NCI-H1092 (cell line): ENCODE measurements around the gene BICRA.
"Not testable (repeated sequence)": the region's sequence is repeated elsewhere in the genome, so short reads cannot be mapped to it uniquely, and the experiment has no call there.

ENCODE experiments used
- DNase-seq: peaks from one replicate; lab custom pipeline; 2025; lab: John Stamatoyannopoulos, UW

The BICRA gene

DNA sequence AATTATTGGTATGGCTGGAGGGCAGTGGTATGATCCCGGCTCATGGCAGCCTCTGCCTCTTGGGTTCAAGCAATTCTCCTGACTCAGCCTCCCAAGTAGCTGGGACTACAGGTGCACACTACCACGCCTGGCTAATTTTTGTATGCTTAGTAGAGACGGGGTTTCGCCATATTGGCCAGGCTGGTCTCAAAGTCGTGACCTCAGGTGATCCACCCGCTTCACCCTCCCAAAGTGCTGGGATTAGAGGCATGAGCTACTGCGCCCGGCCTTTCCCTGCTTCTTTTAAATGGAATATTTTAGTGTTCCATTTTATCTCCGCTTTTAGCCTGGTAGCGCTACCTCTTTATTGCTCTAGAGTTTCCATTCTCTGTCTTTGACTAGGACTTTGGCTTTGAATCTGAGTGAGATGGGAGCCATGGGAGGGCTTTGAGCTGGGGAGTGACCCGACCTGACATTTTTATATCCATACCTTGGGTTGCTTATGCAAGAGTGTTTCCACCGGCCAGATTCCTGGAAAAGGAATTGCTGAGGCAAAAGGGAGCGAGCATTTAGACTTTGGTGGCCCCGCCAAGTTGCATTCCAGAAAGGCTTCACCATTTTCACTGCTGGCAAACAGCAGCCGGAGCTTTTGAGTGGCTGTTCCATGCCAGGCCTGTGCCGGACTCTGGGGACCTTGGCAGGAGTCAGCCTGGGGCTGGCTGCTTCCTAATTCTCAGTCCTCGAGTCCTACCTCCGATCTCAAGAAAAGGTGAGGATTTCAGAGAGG lies 22.9 kb downstream of the BICRA start:
- no peak for DNase-seq

DNA sequence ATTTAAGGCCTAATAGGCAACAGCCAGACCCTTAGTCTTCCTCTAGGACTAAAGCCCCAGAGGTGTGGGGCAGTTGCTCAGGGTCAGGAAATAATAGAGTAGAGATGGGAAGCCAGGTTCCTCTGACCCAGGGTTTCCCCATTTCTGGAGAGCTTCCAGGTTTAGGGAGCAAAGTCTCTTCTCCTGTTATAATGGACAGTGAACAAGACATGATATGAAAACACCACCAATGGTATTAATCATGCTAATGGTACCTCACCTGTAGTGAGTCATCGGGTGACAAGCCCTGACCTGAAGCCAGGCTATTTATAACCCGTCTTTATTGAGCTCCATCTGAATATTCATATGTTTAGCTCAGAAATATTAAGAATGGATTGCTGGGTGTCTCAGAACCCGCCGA lies 24.6 kb downstream of the BICRA start:
- no peak for DNase-seq

DNA sequence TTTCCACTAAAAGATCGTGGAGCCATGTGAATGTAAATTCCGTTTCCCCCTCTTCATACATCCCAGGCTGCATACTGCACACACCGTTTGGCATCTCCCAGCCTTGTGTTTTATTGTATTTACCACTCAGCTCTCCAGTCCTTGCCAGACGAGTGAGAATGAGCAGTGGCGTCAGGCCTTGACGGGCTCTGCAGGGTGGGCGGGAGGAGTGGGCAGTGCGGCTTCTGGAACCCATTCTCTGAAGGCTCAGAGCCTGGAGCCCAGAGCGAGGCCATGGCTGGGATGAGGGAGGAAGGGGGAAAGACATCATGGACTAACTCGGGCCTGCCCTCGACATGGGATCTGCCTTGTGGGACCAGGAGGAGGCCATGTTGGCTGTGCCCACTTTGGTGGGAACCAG lies 25.1 kb downstream of the BICRA start:
- peak; percentile 18 for DNase-seq

DNA sequence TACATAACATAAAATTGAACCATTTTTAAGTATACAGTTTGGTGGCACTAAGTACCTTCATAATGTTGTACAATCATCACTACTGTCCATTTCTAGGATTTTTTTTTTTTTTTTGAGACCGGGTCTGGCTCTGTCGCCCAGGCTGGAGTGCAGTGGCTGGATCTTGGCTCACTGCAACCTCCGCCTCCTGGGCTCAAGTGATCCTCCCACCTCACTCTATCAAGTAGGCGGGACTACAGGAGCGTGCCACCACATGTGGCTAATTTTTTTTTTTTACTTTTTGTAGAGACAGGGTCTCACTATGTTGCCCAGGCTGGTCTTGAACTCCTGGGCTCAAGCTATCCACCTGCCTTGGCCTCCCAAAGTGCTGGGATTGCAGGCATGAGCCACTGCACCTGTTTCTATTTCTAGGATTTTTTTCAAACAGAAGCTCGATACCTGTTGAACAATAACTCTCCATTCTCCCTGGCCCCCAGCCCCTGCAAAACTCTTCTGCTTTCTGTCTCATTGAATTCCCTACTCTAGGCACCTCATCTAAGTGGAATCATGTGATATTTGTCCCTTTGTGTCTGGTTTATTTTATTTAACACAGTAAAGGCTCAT lies 26.3 kb downstream of the BICRA start:
- not testable (repeated sequence) for DNase-seq

DNA sequence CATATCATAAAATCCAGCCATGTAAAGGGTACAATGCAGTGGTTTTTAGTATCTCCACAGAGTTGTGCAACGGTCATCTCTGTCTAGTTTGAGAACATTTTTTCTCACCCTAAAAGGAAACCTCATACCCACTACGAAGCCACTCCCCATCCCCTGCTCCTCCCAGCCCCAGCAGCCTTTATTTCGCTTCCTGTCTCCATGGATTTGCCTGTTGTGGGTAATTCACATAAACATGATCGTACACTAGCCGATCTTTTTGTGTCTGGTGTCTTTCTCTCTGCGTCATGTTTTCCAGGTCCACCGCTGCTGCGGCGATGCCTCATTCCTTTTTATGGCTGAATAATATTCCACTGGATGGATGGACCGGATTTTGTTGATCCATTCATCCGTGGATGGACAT lies 28.6 kb downstream of the BICRA start:
- DNase-seq: no peak

DNA sequence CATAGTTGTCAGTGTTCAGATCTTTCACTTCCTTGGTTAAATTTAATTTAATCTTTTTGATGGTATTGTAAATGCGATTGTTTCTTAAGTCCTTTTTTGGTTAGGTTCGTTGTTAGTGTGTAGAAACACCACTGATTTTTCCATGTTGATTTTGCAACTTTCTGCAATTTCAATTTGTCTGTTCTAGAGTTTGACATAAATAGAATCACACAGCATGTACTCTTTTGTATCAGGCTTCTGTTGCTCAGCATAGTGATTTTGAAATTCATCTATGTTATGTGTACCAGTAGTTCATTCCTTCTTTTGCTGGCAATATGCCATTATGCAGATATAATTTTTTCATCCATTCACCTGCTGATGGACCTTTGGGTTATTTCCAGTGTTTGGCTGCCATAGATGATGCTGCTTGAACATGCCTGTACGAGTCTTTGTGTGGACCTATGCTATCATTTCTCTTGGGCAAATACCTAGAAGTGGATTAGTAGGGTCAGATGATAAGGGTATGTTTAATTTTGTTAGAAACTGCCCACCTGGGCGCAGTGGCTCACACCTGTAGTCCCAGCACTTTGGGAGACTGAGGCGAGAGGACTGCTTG lies 33.1 kb downstream of the BICRA start:
- no peak for DNase-seq

DNA sequence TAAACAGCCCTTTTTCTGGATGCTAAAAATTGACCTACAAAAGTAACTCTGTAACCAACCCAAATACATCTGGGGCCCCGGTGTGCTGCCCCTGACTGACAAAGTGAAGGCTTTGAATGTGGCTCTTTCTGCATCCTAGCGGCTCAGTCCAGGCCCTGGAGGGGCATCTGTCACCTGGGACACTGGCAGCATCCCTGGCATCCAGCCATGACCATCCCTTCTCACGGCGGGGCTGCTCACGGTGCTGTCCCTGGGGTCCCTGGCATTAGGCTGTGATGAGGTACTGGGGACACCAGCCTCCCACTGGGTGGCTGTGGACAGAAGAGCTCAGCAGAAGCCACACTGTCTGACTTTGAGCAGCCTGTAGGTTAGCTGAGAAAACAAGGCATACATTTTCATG lies 34.3 kb downstream of the BICRA start:
- no peak for DNase-seq

DNA sequence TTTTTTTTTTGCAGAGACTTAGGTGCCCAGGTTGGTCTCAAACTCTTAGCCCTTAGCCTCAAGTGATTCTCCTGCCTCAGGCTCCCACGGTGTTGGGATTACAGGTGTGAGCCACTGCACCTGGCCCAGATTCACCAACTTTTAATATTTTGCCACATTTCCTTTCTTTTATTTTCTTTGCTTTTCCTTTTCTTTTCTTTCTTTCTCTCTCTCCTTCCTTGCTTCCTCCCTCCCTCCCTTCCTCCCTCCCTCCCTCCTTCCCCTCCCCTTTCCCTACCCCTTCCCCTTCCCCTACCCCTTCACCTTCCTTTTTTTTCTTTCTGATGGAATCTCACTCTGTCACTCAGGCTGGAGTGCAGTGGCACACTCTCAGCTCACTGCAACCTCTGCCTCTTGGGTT lies 35.3 kb downstream of the BICRA start:
- no peak for DNase-seq

DNA sequence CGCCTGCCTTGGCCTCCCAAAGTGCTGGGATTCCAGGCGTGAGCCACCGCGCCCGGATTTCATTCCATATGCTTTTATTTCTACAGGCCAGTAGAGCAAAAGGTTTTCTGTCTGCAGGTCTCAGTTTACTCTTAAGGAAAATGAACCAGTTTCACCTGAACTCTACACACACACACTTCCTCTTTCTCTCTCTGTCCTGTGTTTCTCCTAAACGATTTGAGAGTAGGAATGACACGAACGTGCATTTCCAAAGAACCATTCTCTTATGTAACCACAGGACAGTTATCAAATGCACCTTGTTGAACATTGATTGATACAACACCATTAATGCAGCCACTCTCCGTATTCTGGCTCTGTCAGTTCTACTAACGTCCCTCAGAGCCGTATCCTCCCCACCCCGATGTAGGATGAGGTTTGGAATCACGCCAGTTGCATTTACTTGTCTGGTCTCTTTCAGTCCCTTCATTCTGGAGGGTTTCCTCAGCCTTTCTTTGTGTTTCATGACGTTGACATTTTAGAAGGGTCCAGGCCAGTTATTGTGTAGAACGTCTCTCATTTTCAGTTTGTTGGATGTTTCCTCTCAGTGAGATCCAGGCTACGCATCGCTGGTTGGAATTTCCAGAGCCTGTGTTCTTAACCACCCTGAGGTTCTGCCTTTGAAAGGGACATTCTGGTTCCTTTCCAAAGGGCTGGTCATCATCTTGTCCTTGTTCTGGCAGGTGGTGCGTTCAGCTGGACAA lies 36.0 kb downstream of the BICRA start:
- no peak for DNase-seq

DNA sequence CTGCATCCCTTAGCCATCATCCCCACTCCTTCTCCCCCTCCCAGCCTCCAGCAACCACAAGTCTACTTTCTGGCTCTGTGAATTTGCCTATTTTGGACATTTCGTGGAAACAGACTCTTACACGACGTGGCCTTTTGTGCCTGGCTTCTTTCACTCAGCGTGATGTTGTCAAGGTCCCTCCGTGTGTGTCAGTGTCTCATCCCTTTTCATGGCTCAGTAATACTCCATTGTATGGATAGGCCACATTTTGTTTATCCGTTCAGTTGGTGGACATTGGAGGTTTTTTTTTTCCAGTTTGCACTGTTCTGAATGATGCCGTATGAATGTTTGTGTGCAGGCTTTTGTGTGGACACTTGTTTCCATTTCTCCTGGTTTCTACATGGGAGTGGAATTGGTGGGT lies 38.0 kb downstream of the BICRA start:
- no peak for DNase-seq

DNA sequence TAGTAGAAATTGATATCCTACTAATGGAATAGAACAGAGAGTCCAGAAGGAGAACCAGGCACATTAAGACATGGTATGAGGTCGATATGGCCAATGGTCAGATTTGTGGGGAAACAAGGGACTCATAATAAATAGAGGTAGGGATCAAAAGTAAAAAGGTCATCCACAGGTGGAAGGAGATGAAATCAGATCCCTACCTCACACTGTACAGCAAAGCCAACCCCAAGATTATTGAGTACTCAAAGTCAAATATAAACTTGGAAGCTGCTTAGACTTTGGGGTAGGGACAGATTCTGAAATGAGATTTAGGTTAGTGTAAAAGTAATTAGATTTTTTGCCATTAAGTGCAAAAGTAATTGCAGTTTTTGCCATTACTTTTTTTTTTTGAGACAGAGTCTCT lies 40.7 kb downstream of the BICRA start:
- no peak for DNase-seq

DNA sequence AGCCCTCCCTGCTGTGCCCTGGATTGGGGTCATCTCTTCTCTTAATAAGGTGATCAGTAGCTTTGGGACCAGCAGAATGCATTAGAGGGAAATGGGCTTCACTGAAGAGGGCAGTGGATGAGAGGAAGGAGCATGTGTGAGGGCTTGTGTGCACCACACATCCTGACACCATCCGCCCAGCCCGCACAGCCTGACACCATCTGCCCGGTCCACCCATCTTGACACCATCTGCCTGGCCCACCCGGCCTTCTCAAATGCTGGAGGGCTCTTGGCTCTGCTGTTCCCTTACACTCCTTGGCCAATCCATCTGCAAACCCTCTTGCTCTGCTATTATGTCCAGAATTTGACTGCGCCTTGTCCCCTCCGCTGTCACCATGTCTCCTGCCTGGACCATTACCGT lies 41.8 kb downstream of the BICRA start:
- no peak for DNase-seq

DNA sequence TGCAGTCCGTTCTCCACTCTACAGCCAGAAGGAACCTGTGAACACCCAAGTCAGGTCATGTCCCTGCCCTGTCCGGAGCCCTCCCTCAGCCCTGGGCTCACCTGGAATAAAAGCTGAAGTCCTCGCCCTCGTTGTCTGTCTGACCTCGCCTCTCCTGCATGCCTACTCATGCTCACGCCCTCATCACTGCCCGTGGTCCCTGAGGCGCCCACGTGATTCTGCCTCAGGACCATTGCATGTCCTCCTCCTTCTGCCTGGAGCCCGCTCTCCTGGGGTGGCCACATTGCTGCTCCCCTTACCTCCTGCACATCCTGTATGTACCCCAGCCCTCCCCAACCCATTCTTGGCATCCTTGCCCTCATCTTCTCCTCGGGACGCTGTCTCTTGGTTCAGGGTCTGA lies 42.2 kb downstream of the BICRA start:
- no peak for DNase-seq

DNA sequence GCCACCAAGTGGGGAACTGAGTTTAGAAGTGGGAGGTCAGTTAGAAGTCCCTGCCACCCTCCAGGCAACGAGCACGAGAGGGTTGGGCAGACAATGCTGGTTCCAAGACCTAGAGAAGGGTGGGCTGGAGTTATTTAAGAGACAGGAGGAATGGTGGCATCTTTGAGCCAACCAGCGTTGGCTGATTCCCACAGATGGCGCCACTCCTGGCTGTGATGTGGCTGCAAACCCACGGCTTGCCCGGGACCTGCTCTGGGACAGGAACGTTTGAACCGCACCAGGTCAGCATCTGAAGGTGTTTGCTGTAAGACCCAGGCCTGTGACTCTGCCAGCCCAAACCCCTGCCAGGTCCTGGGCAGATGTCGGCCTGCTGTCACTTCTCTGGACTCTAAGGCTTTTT lies 42.8 kb downstream of the BICRA start:
- no peak for DNase-seq

DNA sequence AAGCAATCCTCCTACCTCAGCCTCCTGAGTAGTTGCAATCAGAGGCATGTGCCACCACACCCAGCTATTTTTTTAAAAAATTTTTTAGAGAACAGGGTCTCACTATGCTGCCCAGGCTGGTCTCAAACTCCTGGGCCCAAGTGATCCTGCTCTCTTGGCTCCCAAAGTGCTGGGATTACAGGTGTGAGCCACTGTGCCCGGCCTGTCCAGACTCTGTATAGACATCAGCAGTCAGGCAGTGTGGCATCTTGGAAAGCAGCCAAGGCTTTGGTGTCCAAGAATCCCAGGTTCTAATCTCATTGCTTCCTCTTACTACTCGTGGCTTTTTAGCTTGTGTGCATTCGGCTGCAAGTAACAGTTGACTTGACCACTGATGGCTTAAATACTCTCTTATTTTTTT lies 43.4 kb downstream of the BICRA start:
- no peak for DNase-seq

DNA sequence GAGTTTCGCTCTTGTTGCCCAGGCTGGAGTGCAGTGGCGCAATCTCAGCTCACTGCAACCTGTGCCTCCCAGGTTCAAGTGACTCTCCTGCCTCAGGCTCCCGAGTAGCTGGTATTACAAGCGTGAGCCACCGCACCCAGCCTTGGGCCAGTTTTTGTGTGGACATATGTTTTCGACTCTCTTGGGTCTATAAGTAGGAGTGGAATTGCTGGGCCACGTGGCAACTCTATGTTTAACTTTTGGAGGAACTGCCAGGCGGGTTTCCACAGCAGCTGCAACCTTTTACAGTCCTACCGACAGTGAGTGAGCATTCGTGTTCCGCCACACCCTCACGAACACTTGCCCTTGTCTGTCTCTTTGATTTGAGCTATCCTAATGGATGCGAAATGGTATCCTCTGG lies 44.9 kb downstream of the BICRA start:
- DNase-seq: no peak

DNA sequence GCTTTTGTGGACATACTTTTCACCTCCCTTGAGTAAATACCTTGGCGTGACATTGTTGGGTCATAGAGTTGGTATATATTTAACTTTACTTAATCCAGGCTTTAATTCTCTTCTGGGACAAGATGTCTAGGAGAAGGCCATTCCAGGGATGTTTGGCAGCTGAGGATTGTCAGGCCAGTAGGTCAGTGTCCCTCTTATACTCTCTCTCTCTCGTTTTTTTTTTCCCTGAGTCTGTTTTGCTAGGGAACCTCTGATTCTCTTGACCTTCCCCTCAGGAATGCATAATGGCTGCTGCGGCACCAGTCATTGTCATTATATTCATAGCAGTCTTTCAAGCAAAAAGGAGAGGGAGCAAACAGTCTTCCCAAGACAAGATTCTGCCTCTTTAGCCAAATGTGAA lies 48.8 kb downstream of the BICRA start:
- DNase-seq: no peak

DNA sequence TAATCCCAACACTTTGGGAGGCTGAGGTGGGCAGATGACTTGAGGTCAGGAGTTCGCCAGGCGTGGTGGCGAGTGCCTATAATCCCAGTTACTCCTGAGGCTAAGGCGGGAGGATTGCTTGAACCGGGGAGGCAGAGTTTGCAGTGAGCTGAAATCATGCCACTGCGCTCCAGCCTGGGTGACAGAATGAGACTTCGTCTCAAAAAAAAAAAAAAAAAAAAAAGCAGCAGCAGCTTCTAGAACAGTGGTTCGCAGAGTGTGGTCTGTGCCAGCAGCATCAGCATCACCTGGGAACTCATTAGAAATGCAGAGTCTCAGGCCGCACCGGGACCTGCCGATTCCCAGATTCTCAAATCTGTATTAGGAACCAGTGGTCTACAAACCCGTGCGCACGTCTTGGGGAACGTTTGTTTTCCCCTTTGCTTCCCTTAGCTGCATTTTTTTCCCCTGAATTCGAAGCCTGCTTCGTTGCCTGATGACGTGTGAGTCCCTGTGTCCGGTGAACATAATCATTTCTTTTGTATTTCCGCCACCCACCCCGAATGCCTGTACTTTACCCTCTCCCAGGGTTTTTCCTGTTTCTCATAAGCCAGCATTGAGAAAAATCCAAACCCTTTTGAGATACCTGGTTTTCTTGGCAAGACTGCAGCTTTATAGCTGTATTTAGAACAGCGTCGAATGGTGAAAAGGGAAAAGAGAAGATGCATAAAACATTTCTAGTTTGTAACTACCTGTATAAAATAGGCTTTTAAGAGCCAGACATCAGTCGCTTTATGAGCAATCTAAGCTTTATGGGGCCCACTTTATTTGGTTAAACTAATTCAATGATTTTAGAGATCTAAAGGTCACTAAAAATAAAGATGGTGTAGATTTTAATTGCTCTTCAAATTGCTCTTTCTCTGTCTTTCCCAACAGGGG lies 49.8 kb downstream of the BICRA start:
- no peak for DNase-seq

DNA sequence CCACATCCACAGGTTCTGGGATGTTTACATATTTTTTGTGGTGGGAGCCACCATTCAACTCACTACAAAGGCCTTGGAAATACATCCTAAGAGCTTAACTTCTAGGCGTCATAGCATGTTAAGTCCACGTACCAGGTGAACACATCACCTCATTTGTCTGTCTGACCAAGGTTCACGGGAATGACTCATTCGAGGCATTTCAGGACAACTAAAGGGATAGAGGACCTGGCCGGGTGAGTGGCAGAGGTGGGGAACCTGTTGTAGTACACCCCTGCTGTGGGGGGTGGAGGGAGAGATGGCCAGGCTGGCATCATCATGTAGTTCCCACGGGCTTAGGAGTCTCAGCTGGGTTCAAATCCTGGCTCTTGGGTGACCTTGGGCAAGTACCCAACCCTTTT lies 51.5 kb downstream of the BICRA start:
- no peak for DNase-seq

DNA sequence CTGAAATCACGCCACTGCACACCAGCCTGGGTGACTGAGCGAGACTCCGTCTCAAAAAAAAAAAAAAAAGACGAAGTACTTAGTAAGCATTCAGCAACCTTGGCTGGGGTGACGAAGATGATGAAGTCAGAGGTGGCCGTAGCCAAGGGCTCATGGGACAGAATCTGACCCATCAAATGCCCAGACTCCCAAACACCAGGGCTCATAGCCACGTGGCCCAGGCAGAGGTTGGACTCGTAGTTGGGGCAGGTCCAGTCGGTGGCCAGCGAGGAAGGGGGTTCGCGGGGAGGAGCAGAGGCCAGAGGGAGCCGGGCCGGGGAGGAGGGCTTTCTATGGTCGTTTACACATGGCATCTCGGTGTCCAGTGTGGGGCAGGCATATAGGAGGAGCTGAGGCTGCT lies 52.2 kb downstream of the BICRA start:
- DNase-seq: no peak

DNA sequence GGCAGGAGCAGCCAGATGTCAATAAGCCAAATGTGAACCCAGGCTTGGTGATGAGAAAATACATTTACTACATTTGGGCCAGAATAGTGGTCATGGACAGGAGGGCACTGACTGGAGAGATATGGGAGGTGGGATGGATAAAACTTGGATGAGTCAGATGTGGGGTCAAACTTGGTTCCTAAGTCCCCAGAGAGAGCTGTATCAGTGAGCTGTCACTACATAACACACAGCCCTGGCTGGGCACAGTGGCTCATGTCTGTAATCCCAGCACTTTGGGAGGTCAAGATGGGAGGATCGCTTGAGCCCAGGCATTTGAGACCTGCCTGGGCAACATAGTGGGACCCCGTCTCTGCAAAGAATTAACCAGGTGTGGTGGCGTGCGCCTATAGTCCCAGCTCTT lies 52.7 kb downstream of the BICRA start:
- DNase-seq: no peak

DNA sequence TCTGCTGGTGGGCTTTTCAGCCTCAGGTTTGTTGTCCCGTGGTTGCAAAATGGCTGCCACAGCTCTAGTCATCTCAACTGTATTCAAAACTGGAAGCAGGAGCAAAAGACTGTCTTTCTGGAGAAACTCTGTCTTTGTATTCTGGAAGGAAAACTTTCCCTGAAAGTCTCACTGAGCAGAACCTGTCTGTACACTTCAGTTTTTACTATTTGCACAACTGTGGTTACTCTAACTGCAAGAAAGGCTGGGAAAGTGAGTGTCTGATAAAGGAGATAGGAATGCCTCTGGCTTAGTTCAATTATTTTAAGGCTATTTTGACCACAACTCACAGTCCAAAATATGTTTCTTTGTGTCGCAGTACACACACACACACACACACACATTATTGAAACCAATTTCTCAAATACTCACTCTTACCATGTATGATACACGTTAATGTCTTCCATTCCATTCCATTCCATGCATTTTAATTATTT lies 54.5 kb downstream of the BICRA start:
- no peak for DNase-seq
